GM12874 (cell line): ENCODE measurements around the gene CNGA4.

Source experiments
- CTCF ChIP-seq: IDR thresholded peaks from 2 replicates; pipeline ENCODE4 v1.5.1; 2011; ENCODE audit warnings: low read depth, mild to moderate bottlenecking, control low read depth, low read length, moderate library complexity; ENCODE audit not compliant: insufficient read depth

CNGA4 gene

GRCh38 chr11:6210274-6210955 is 28.5 kb upstream of the CNGA4 start:
- no peak for TF ChIP-seq CTCF

- TF ChIP-seq CTCF: no peak
Measured at GRCh38 chr11:6214530-6214929, 24.4 kb upstream of the CNGA4 start.

- TF ChIP-seq CTCF: no peak
Measured at GRCh38 chr11:6216501-6216900, 22.4 kb upstream of the CNGA4 start.

- TF ChIP-seq CTCF: no peak
Measured at GRCh38 chr11:6217722-6218121, 21.2 kb upstream of the CNGA4 start.

- TF ChIP-seq CTCF: no peak
Measured at GRCh38 chr11:6219359-6219758, 19.5 kb upstream of the CNGA4 start.

- no peak for TF ChIP-seq CTCF
Measured at GRCh38 chr11:6223854-6224253, 15.0 kb upstream of the CNGA4 start.

GRCh38 chr11:6224421-6224820 is 14.5 kb upstream of the CNGA4 start:
- no peak for TF ChIP-seq CTCF
